G401 (cell line): ENCODE data around the gene MEF2C. TPM values are rescaled to one million over a fixed set of nuclear protein-coding genes. Genes with fewer than 3 reads are reported as not detected.

Source experiments
- DNase-seq: peaks from one replicate; pipeline ENCODE4 v3.0.0-alpha.2; 2015; ENCODE audit warnings: low spot score
- in situ Hi-C: cut with HindIII; loops from 2 replicates; pipeline ENCODE4 v1.10.0; 2016; ENCODE audit warnings: low sequenced_read_pairs, mixed read lengths
- total RNA-seq: library from RNA; depleted of rRNA; stranded (reverse); fragments of >200 nt; shearing (Covaris generic); gene quantifications from 2 replicates; pipeline ENCODE4 v1.2.3, GENCODE V29; 2014

The MEF2C gene
- total RNA-seq, 1 experiment from 2014 or later, result not detected

- in situ Hi-C loops, result no loop called here
- DNase-seq, result peak; percentile 49
Observed at GRCh38 chr5:88889189-88890069, 6.4 kb upstream of the MEF2C start.

GRCh38 chr5:88888848-88889188, 5.8 kb upstream of the MEF2C start:
- no peak for DNase-seq
- in situ Hi-C loops, result no loop called here

GRCh38 chr5:88888291-88888690, 5.3 kb upstream of the MEF2C start:
- in situ Hi-C loops, result no loop called here
- no peak for DNase-seq

GRCh38 chr5:88887342-88887741, 4.4 kb upstream of the MEF2C start:
- in situ Hi-C loops, result no loop called here
- no peak for DNase-seq

GRCh38 chr5:88886746-88887341, 3.9 kb upstream of the MEF2C start:
- DNase-seq, result no peak
- in situ Hi-C loops, result no loop called here

- in situ Hi-C loops, result no loop called here
- no peak for DNase-seq
Observed at GRCh38 chr5:88886252-88886651, 3.3 kb upstream of the MEF2C start.

GRCh38 chr5:88885002-88885401, 2.0 kb upstream of the MEF2C start:
- in situ Hi-C loops, result no loop called here
- DNase-seq, result no peak

- in situ Hi-C loops, result no loop called here
- DNase-seq, result no peak
Observed at GRCh38 chr5:88884608-88884877, 1.6 kb upstream of the MEF2C start.

- in situ Hi-C loops, result no loop called here
- DNase-seq, result peak; percentile 66
Observed at GRCh38 chr5:88883836-88884607, 1.0 kb upstream of the MEF2C start.

GRCh38 chr5:88882276-88883038, 527 bp downstream of the MEF2C start:
- peak; percentile 61 for DNase-seq
- in situ Hi-C loops, result no loop called here

- DNase-seq, result peak; percentile 49
- in situ Hi-C loops, result no loop called here
Observed at GRCh38 chr5:88881571-88881971, 1.4 kb downstream of the MEF2C start.

- in situ Hi-C loops, result no loop called here
- peak; percentile 38 for DNase-seq
Observed at GRCh38 chr5:88880201-88880600, 2.8 kb downstream of the MEF2C start.

GRCh38 chr5:88879724-88880123, 3.3 kb downstream of the MEF2C start:
- peak; percentile 55 for DNase-seq
- in situ Hi-C loops, result no loop called here

GRCh38 chr5:88878976-88879375, 4.0 kb downstream of the MEF2C start:
- in situ Hi-C loops, result no loop called here
- no peak for DNase-seq

GRCh38 chr5:88877826-88878225, 5.2 kb downstream of the MEF2C start:
- DNase-seq, result peak; percentile 34
- in situ Hi-C loops, result no loop called here

- in situ Hi-C loops, result no loop called here
- DNase-seq, result peak; percentile 36
Observed at GRCh38 chr5:88876714-88877113, 6.3 kb downstream of the MEF2C start.

GRCh38 chr5:88875341-88876234, 7.4 kb downstream of the MEF2C start:
- DNase-seq, result peak; percentile 45
- in situ Hi-C loops, result no loop called here

GRCh38 chr5:88873447-88873846, 9.5 kb downstream of the MEF2C start:
- in situ Hi-C loops, result no loop called here
- DNase-seq, result no peak

GRCh38 chr5:88872971-88873370, 10.0 kb downstream of the MEF2C start:
- in situ Hi-C loops, result no loop called here
- DNase-seq, result no peak
